NCI-H1105 treated with DMSO at 0.1 percent for 48 hours (cell line): Measurements from ENCODE around the gene ZBED5.

Experiments used
- DNase-seq: peaks from one replicate; lab custom pipeline; 2025; lab: John Stamatoyannopoulos, UW

The ZBED5 gene

DNA sequence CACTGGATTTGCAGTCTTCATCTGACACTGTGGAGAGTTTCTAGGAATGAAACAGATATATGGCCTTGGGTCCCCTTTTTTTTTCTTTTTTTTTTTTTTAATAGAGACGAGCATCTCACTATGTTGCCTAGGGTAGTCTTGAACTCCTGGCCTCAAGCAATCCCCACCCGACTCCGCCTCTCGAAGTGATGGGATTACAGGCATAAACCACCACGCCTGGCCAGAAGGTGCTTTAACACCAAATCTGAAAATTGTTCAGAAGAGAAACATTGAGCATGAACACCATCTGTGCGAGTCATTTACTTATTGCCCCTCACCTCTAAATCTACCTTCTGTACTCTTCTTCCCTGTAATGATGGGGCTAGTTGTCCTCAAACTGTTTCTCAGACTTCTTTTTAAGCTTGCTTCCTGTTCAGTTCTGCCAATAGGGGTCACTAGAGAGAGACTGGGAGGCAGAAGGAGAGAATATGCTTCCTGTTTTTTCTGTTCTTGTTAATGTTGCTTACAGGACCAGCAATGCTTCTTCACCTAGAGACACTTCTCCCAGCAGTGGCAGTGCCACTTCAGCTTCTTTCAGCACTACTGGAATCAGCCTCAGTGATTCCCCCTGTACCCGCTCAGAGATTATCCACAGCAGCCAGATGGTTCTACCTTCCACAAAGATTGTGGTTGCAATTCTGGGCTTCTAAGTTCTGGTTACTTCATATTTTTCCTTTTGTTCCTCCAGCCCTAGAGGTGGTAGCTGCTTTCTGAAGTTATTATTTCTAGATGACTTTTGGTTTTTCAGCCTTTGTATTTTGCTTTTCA lies 20.8 kb upstream of the ZBED5 start:
- peak; percentile 60 for DNase-seq

DNA sequence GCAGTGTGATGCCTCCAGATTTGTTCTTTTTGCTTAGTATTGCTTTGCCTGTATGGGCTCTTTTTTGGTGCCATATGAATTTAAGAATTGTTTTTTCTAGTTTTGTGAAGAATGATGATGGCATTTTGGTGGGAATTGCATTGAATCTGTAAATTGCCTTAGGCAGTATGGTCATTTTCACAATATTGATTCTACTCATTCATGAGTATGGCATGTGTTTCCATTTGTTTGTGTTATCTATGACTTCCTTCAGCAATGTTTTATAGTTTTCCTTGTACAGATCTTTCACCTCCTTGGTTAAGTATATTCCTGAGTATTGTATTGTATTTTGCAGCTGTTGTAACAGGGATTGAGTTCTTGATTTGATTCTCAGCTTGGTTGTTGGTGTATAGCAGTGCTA lies 18.3 kb upstream of the ZBED5 start:
- DNase-seq: no peak

DNA sequence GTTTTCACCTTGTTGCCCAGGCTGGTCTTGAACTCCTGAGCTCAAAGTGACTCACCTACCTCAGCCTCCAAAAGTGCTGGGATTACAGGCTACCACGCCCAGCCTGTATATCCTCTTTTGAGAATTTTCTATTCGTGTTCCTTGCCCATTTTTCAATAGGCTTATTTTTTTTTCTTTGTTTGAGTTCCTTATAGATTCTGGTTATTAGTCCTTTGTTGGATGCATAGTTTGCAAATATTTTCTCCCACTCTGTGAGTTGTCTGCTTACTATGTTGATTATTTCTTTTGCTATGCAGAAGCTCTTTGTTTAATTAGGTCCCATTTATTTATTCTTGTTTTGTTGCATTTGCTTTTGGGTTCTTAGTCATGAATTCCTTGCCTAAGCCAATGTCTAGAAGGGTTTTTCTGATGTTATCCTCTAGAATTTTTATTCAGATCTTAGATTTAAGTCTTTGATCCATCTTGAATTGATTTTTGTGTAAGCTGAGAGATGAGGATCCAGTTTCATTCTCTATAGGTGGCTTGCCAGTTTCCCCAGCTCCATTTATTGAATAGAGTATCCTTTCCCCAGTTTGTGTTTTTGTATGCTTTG lies 17.7 kb upstream of the ZBED5 start:
- no peak for DNase-seq

DNA sequence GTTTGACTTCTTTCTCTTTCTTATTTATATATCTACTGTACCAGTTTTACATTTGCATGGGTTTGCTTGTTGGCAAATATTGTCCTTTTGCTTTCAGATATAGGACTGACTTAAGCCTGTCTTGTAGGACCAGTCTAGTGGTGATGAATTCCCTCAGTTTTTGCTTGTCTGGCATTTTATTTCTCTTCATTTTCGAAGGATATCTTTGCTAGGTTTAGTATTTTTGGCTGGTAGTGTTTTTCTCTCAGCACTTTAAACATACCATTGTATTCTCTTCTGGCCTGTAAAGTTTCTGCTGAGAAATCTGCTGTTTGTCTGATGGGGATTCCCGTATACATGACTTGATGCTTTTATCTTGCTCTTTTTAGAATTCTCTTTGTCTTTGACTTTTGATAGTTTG lies 14.2 kb upstream of the ZBED5 start:
- no peak for DNase-seq

DNA sequence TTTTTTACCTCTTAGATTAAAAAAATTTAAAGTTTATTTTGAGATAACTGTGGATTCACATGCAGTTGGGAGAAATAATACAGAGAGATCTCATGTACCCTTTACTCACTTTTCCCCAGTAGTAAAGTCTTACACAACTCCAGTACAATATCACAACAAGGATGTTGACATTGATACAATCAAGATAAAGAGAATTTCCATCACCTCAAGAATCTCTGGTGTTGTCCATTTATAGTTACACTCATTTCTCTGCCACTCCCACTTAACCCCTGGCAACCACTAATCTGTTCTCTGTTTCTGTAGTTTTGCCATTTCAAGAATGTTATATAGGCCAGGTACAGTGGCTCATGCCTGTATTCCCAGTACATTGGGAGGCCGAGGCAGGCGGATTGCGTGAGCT lies 10.5 kb upstream of the ZBED5 start:
- DNase-seq: no peak

DNA sequence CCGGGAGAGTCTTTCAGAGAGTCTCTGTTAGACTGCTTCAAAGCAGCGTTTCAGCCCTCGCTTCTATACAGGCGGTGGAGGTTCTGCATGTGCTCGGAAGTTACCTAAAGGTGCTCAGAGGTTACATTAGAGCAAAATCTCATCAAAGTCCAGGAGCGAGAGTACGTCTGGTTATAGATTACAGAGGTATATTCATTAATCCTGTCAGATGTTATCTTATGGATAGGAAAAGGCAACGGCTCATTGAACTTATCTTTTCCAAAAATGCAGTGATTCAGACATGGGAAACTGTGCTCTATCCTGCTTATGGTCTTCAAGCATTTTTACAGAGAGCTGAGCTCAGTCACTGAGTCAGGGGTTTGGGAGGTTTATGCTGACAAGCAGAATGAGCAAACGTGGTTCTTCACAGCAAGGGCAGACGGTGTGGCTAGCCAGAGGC lies 9.1 kb upstream of the ZBED5 start:
- no peak for DNase-seq

DNA sequence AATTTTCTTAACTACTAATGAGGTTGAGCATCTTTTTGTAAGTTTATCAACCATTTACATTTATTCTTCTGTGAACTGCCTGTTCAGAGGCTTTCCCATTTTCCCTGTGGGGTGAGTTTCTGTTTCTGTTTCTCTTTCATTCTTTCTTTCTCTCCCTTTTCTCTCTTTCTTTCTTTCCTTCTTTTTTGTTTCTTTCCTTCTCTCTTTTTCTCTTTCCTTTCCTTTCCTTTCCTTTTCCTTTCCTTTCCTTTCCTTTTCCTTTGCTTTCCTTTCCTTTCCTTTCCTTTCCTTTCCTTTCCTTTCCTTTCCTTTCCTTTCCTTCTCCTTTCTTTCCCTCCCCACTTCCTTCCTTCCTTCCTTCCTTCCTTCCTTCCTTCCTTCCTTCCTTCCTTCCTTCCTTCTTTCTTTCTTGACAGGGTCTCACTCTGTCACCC lies 8.0 kb upstream of the ZBED5 start:
- DNase-seq: no peak

DNA sequence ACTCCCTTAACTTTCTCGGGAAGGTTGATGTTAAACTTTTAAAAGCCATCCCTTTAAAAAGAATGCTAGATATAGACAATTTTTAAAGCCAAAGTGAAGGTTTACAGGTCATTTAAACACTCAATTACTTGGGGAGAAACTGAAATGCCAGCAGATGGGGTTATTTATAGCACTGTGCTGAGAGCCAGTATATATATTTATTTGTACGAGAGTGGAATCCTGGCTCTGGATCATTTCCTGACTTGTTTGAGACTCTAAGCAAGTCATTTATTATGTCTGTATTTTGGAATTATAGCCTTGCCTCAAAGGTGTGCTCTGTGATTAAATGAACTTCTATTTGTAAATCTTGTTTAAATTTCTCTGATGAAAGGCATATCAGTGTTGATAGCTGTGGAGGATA lies 6.8 kb upstream of the ZBED5 start:
- DNase-seq: no peak

DNA sequence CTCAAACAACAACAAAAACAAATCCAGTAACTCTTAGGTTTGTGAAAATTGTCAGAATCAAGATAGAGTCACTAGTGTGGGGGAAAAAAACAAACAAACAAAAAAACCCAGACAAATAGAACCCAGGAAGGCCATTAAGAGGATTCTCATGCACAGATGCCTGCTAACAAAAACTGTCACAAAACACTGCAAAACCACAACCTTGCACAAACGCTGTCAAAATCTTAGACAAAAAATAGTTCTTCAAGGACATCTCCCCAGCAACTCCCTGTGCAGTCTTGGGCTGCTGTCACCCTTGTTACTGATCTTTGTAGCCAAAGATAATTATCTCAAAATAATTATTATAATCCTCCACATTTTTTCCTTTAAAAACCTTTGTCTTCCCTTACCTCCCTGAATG lies 4.6 kb upstream of the ZBED5 start:
- no peak for DNase-seq

DNA sequence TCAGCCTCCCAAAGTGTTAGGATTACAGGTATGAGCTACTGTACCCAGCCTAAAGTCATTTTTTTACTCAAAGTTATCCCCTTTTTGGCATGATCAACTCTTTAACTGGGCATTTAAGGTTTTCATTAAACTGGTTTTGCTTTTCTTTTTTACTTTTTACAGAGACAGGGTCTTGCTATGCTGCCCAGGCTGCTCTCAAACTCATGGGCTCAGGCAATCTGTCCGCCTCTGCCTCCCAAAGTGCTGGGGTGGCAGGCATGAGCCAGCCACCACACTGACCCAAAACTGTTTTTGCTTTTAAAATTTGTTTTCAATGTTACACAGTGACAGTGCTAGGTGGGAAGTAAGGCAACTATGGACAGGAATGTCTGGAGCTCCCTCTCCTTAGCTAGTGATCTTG lies 3.9 kb upstream of the ZBED5 start:
- no peak for DNase-seq

DNA sequence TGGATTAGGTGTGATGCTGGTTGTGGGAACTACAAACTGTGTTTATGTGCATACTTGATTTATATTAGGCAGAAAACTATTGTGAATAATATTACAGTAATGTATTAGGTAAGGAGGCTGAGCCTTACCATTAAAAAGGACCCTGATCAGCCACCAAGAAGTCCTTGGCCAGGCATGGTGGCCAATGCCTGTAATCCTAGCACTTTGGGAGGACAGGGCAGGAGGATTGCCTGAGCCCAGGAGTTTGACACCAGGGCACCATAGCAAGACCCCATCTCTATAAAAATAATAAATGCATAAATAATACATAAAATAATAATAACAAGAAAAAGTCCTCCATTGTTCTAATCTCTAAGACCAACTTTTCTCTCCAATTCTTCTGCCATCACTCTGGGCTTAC lies 3.2 kb upstream of the ZBED5 start:
- DNase-seq: no peak

DNA sequence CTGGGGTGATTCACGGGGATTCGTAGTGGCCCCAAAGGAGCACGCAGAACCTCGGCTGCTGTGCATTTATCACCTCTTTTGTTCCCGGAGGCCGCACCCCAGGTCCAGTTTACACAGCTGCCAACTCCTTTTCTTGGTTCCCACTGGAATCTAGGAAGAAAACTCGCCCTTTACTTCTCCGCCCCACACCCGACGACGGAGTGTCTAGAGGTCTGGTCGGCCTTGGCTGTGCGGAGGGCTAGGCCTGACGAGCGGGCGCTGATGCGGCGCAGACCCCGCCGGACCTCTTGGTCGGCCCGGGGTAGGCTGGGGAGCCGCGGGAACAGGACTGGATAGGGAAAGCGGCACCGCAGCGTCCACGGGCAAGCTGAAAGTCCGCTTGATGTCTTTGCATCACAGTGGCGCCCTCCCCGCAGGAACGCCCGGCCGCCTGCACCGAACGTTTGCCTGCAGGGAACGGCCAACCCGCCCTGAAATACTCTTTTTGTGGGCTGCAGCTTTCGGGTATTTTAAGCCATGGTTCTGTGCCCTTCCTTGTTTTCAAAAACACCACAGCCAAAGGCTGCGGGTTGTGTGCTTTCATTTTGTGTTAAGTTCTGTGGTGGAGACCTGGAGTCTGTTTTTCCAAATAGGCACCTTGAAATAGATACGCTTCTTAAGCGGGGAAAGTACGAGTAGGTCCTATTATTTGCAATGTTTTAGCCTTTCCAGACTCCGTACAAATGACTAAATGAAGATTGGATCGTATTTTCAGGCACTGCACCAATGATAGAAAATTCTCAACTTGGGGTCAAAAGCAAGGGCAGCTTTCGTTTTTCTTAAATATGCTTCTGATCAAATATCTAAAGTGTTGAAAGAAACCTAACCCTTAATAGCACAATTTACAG lies 829 bp upstream of the ZBED5 start:
- peak; percentile 75 for DNase-seq

DNA sequence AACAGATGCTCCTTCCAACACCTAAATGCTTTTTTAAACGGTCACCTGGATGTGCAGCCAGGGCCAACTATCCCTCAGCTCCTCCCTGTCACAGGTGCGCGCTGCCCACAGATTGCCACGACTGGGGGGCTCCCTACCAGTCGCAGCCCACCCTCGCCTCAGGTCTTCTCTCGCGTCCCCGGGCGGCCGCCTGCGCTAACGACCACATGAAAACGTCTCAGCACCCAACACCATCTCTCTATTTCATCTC lies 469 bp downstream of the ZBED5 start:
- no peak for DNase-seq

DNA sequence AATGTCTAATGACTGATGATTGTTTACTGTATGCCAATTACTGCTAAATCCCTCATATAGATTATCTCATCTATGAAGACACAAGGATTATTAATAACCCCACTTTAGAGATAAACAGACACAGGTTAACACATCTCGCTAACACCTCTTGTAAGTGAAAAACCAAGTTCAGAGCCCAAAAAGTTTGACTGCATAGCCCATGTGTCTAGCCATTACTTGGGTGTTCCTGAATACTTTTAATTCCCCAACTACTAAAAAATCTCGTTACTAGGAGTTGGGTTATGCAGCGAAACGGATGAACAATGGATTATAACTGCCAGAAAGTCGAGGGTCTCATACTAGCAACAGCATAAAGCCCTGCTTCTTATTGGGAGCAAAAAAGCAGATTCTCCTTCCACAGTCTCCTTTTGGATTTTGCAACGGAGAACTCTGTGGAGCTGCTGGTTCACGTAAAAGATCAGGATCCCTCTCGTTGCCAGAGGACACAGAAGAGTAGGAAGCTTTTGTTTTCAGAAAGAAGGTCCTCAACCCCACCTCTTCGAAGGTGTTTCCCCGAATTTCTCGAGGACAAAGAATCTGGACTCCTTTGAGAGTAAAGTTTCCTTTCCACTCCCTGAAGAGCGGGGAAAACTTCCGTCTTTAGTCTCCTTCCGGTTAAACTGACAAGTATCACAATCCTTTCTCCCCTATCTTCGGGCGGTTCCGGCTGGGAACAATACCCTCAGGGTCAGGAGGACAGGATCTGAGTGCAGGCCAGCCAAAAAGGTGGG lies 979 bp downstream of the ZBED5 start:
- peak; percentile 57 for DNase-seq

DNA sequence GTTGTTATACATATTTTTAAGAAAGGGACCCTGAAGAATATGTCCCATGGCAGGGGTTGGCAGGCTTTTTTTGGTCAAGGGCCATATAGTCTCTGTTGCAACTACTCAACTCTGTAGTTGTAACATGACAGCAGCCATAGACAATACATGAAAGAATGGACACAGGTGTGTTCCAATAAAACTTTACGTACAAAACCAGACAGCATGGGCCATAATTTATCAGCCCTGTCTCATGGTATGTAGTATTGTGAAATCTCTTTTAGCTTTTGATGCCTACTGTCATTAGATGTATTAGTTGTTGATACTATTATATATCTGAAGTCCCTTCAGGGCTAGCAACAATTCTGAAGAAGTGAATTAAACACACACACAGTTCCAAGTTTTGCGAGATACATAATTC lies 2.6 kb downstream of the ZBED5 start:
- DNase-seq: no peak

DNA sequence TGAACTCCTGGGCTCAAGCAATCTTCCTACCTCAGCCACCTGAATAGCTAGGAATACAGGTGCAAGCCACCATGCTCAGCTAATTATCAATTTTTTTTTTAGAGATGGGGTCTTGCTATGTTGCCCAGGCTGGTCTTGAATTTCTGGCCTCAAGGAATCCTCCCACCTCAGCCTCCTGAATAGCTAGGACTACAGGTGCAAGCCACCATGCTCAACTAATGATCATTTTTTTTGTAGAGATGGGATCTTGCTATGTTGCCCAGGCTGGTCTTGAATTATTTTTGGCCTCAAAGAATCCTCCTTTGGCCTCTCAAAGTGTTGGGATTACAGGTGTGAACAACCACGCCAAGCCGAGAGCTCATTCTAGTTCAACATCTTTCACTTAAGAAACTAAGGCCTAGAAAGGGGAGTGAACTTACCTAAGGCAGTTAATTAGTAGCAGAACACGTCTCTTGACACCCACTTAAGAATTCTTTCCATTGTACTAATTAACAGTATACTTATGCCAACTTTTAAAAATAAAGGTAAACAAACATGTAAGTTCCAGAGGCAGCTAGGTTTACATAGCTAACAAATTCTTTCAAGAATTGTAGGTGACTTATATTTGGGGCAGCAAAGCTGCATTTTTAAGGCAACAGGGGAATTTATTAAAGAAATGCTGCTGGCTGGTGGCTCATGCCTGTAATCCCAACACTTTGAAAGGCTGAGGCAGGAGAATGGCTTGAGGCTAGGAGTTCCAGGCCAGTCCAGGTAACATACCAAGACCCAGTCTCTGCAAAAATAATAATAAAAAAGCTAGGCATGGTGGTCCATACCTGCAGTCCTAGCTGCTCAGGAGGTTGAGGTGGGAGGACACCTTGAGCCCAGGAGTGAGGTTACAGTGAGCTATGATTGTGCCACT lies 9.6 kb downstream of the ZBED5 start:
- no peak for DNase-seq

DNA sequence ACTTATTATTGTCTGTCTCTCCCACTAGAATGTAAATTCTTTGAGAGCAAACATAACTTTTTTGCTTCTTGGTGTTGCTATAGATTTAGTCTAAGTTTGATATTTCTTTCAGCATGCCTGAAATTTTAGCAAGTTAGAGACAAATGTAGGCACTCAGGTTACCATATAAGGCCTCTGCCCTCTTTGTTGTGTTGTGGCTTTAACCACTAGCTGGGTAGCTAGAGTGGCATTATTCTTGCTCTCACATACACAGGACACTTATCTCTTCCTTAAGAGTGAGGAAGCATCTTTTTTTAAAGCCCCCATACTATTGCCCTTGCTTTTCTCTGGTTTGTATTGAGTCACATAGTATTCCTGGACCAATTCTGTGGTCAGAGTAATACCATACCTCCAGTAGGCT lies 11.2 kb downstream of the ZBED5 start:
- DNase-seq: no peak

DNA sequence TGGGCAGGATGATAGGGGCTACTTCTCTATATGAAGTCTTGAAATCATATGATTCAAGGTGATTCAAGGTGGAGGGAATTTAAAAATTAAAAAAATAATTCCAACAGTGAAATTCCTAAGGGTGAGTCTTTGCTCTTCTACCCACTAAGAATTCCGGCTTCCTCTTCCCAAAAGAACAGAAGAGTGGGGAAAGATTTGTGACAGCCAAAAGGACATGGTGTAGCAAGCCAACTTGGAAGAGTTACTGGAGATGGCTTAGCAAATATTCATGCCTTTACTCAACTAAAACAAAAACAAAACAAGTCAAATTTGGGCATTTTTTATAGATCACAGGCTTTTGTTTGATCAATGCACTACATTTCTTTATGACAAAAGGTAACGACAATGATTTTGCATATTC lies 12.3 kb downstream of the ZBED5 start:
- DNase-seq: no peak

DNA sequence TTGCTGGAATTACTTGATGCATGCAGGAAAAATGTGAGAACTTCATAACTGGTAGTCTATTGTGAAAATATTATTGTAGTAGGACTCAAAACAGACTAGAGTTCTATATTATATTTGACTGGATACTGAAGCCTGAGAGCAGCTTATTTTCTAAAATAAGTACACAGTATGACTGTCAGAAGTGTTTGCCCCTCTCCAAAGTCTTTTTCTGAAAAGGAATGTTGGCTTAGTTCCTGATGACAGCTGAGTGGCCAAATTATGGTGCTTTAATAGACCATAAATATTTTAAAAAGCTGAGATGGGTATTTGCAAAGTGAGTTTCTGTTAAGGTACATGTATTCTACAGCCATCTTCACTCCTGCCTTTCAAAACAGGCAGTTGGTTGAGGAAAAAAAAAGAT lies 13.1 kb downstream of the ZBED5 start:
- DNase-seq: no peak

DNA sequence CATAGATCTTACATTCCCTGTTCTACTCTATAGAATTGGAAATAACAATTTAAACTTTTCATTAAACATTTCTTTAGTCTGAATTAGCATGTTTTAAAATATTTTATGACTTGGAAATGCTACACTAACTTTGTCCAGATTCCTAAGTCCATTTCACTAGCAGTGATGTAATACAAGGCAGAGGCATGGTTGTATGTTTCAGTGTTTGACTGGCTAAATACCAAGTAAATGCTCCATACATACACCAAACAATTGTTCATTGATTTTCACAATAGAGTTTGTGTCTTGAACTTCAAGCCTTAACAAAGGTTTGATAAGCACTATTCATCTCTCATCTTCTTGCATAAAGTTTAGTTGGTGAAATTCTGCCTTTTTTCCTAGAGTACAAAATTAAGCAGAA lies 13.5 kb downstream of the ZBED5 start:
- DNase-seq: no peak

DNA sequence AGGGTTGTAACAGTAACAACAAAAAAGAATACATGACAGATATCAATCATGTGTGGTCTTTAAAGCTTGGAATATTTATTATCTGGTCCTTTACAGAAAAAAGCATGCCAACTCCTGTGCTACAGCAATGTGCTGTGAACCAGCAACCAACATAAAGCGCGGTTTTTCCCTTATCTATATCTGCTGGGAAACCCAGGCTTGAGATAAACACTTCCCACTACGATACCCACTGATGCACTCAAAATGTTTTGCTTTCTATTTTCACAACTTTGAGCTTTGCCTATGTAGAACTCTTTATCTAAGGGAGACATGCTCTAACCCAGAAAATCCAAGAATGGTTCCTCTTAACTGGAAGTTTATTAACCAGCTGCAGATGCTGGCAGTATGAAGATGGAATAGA lies 19.0 kb downstream of the ZBED5 start:
- no peak for DNase-seq
